Measurements from ENCODE around the gene ZBTB7C.

- TF ChIP-seq, protein P1, sequence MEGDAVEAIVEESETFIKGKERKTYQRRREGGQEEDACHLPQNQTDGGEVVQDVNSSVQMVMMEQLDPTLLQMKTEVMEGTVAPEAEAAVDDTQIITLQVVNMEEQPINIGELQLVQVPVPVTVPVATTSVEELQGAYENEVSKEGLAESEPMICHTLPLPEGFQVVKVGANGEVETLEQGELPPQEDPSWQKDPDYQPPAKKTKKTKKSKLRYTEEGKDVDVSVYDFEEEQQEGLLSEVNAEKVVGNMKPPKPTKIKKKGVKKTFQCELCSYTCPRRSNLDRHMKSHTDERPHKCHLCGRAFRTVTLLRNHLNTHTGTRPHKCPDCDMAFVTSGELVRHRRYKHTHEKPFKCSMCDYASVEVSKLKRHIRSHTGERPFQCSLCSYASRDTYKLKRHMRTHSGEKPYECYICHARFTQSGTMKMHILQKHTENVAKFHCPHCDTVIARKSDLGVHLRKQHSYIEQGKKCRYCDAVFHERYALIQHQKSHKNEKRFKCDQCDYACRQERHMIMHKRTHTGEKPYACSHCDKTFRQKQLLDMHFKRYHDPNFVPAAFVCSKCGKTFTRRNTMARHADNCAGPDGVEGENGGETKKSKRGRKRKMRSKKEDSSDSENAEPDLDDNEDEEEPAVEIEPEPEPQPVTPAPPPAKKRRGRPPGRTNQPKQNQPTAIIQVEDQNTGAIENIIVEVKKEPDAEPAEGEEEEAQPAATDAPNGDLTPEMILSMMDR (IDR thresholded peaks at IDR 0.05 in 2 of 3, conservative IDR thresholded peaks at IDR 0.05 in 1 of 3; ENCODE audit: control insufficient read depth in 2 of 3, extremely low read depth in 1 of 3, insufficient read depth in 1 of 3, low read depth in 3 of 3, low read length in 3 of 3): no peak
- TF ChIP-seq FOS (IDR thresholded peaks at IDR 0.05; ENCODE audit: borderline replicate concordance, extremely low read depth, insufficient read length): no peak
Measured at GRCh38 chr18:48306838-48307237, 102.3 kb downstream of the ZBTB7C start.

All from GM12878 (cell line).